Right renal pelvis (tissue), 4 donors: Measurements from ENCODE around the gene FAM20A. TPM values are rescaled to one million over a fixed set of nuclear protein-coding genes. Genes with fewer than 3 reads are reported as not detected.

Experiments used
- DNase-seq, 4 donors: peaks; one replicate each; pipeline ENCODE4 v3.0.0-alpha.2; 2013; ENCODE audit warnings: low read depth in 4 of 4, low spot score in 3 of 4, missing footprints in 1 of 4
- polyA plus RNA-seq, 4 donors: library from polyadenylated mRNA; unstranded; fragments of 120-200 nt; gene quantifications; one replicate each; pipeline ENCODE4 v1.2.1, GENCODE V29; 2013; ENCODE audit not compliant: insufficient read length in 4 of 4

FAM20A gene
- polyA plus RNA-seq, 4 donors, result 8.7 to 12.6 (median 11.6) TPM

GRCh38 chr17:68611353-68612208 is 10.4 kb upstream of the FAM20A start:
- no peak for DNase-seq

- DNase-seq, result no peak
Measured at GRCh38 chr17:68610554-68610953, 9.4 kb upstream of the FAM20A start.

- DNase-seq, result no peak
Measured at GRCh38 chr17:68608515-68609130, 7.5 kb upstream of the FAM20A start.

GRCh38 chr17:68606451-68607307 is 5.5 kb upstream of the FAM20A start:
- DNase-seq, result no peak

GRCh38 chr17:68605914-68606313 is 4.7 kb upstream of the FAM20A start:
- DNase-seq, result no peak

- no peak for DNase-seq
Measured at GRCh38 chr17:68603656-68604055, 2.5 kb upstream of the FAM20A start.

GRCh38 chr17:68603027-68603426 is 1.9 kb upstream of the FAM20A start:
- no peak for DNase-seq

GRCh38 chr17:68602289-68602688 is 1.1 kb upstream of the FAM20A start:
- no peak for DNase-seq

GRCh38 chr17:68601565-68602288 is 560 bp upstream of the FAM20A start:
- no peak for DNase-seq

- DNase-seq, result peak in 1 of 4 donors; percentile 28
Measured at GRCh38 chr17:68600067-68600930, 868 bp downstream of the FAM20A start.

- DNase-seq, result no peak
Measured at GRCh38 chr17:68599552-68600066, 1.6 kb downstream of the FAM20A start.

GRCh38 chr17:68599091-68599490 is 2.1 kb downstream of the FAM20A start:
- no peak for DNase-seq

GRCh38 chr17:68598545-68598961 is 2.6 kb downstream of the FAM20A start:
- no peak for DNase-seq

GRCh38 chr17:68598074-68598473 is 3.1 kb downstream of the FAM20A start:
- no peak for DNase-seq

- no peak for DNase-seq
Measured at GRCh38 chr17:68596411-68596945, 4.7 kb downstream of the FAM20A start.

GRCh38 chr17:68595986-68596385 is 5.2 kb downstream of the FAM20A start:
- no peak for DNase-seq

GRCh38 chr17:68595496-68595895 is 5.7 kb downstream of the FAM20A start:
- DNase-seq, result no peak

GRCh38 chr17:68594552-68594951 is 6.6 kb downstream of the FAM20A start:
- no peak for DNase-seq
